WTC11 (cell line): ENCODE data around the gene EFCAB8. TPM values are rescaled to one million over a fixed set of nuclear protein-coding genes. Genes with fewer than 3 reads are reported as not detected.

Experiments
- ATAC-seq: fragments of 200-7000 bp; cut with Tn5 transposase; 2 replicates; pipeline ENCODE4 v1.10.0; 2021; ENCODE audit warnings: mild to moderate bottlenecking, moderate library complexity
- CTCF ChIA-PET: fragments of 300-600 bp; sonication (Branson Sonifier 250); formaldehyde crosslinking; loops from one replicate; lab custom pipeline; 2021; ENCODE audit warnings: antibody characterized with exemption; lab: Charles Lee
- POLR2A ChIA-PET: fragments of 350-600 bp; sonication (Branson Sonifier 250); formaldehyde crosslinking; loops from one replicate; lab custom pipeline; 2021; ENCODE audit warnings: antibody characterized with exemption; lab: Charles Lee
- DNase-seq: peaks from one replicate; pipeline ENCODE4 v3.0.0; 2021; ENCODE audit warnings: low spot score
- H3K27ac Mint-ChIP-seq: 2 replicates; pipeline ENCODE4 v1.8.0; 2021; ENCODE audit warnings: mixed read lengths
- H3K27me3 Mint-ChIP-seq: 2 replicates; pipeline ENCODE4 v1.8.0; 2021; ENCODE audit warnings: low read depth, mild to moderate bottlenecking, moderate library complexity, mixed read lengths
- H3K36me3 Mint-ChIP-seq: 2 replicates; pipeline ENCODE4 v1.8.0; 2021; ENCODE audit warnings: mixed read lengths
- H3K4me1 Mint-ChIP-seq: 2 replicates; pipeline ENCODE4 v1.8.0; 2022; ENCODE audit warnings: mixed read lengths
- H3K4me3 Mint-ChIP-seq: 2 replicates; pipeline ENCODE4 v1.8.0; 2021; ENCODE audit warnings: mild to moderate bottlenecking, moderate library complexity, mixed read lengths
- H3K9me3 Mint-ChIP-seq: 2 replicates; pipeline ENCODE4 v1.8.0; 2021; ENCODE audit warnings: mixed read lengths
- ESRRA ChIP-seq: sonication (generic); formaldehyde crosslinking; IDR thresholded peaks from 2 replicates; pipeline ENCODE4 v1.8.1; 2022; ENCODE audit warnings: mild to moderate bottlenecking, missing genetic modification reagents, borderline replicate concordance
- GRHL2 ChIP-seq: fragments of 250-450 bp; sonication (Bioruptor Pico); IDR thresholded peaks from 2 replicates; pipeline ENCODE4 v1.8.0; 2022; ENCODE audit warnings: mild to moderate bottlenecking, moderate library complexity; ENCODE audit not compliant: insufficient replicate concordance, severe bottlenecking
- GTF2I ChIP-seq: fragments of 250-450 bp; sonication (Bioruptor Pico); conservative IDR thresholded peaks from 2 replicates; pipeline ENCODE4 v1.4.0; 2021; ENCODE audit warnings: mild to moderate bottlenecking
- MYBL2 ChIP-seq: sonication (generic); formaldehyde crosslinking; IDR thresholded peaks from 2 replicates; pipeline ENCODE4 v1.8.1; 2023; ENCODE audit warnings: mild to moderate bottlenecking, moderate library complexity, missing genetic modification reagents
- SMAD4 ChIP-seq: sonication (generic); formaldehyde crosslinking; IDR thresholded peaks from 2 replicates; pipeline ENCODE4 v1.8.0; 2022; ENCODE audit warnings: mild to moderate bottlenecking, missing genetic modification reagents
- SOX15 ChIP-seq: fragments of 250-450 bp; sonication (Bioruptor Pico); IDR thresholded peaks from 2 replicates; pipeline ENCODE4 v1.9.0; 2021; ENCODE audit warnings: mild to moderate bottlenecking
- TEAD1 ChIP-seq: sonication (generic); formaldehyde crosslinking; IDR thresholded peaks from 2 replicates; pipeline ENCODE4 v1.8.0; 2022; ENCODE audit warnings: mild to moderate bottlenecking, missing genetic modification reagents
- TEAD4 ChIP-seq: sonication (generic); formaldehyde crosslinking; IDR thresholded peaks from 2 replicates; pipeline ENCODE4 v1.8.0; 2022; ENCODE audit warnings: mild to moderate bottlenecking, missing genetic modification reagents
- ZNF671 ChIP-seq: fragments of 250-450 bp; sonication (Bioruptor Pico); IDR thresholded peaks from 2 replicates; pipeline ENCODE4 v1.8.0; 2021; ENCODE audit warnings: mild to moderate bottlenecking
- total RNA-seq: library from RNA; stranded (reverse); gene quantifications from 3 replicates; pipeline ENCODE4 v1.2.3, GENCODE V29; 2021
- TF ChIP-seq, protein P1 (sequence below): sonication (generic); formaldehyde crosslinking; IDR thresholded peaks from 2 replicates; pipeline ENCODE4 v1.8.0; 2022; ENCODE audit warnings: mild to moderate bottlenecking, missing genetic modification reagents
- TF ChIP-seq, protein P2 (sequence below): fragments of 250-450 bp; sonication (Bioruptor Pico); conservative IDR thresholded peaks from 2 replicates; pipeline ENCODE4 v1.9.0; 2021; ENCODE audit warnings: mild to moderate bottlenecking
- TF ChIP-seq, protein P3 (sequence below): sonication (generic); formaldehyde crosslinking; IDR thresholded peaks from 2 replicates; pipeline ENCODE4 v1.8.0; 2022; ENCODE audit warnings: missing genetic modification reagents
- TF ChIP-seq, protein P4 (sequence below): sonication (generic); formaldehyde crosslinking; IDR thresholded peaks from 2 replicates; pipeline ENCODE4 v1.8.0; 2023; ENCODE audit warnings: mild to moderate bottlenecking, missing genetic modification reagents

EFCAB8 gene
- total RNA-seq, 1 experiment from 2014 or later: 0.17 TPM

DNA sequence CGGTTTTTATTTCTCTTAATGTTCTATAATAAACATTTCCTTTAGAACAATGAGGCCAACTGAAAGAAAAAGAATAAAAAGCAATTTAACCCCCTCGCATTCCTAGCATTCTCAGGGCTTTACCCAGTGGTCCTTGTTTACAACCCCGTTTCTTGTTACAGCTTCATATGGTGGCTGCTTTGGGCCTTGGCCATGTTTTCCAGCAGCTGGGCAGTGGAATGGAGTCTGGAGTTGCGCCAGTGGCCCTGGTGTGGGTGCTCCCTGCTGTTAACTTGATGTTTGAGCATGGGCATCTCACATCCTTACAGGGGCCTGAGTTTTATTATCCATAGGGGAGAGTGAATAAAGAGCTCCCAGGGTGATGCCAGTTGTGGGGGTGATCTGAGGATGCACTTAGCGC, 18.8 kb downstream of the EFCAB8 start:
- ChIA-PET CTCF (interaction anchor here (0.7 to 2.3 kb wide), 6 partner anchors 16 to 204 kb away, joined by 3 to 10 read pairs (median 3); partner anchors contain the start of gene C20orf203), POLR2A (no interaction called here)
- no peak for TF ChIP-seq MYBL2 (CRISPR knock-in tag)
- TF ChIP-seq GRHL2: no peak
- TF ChIP-seq, protein P1, sequence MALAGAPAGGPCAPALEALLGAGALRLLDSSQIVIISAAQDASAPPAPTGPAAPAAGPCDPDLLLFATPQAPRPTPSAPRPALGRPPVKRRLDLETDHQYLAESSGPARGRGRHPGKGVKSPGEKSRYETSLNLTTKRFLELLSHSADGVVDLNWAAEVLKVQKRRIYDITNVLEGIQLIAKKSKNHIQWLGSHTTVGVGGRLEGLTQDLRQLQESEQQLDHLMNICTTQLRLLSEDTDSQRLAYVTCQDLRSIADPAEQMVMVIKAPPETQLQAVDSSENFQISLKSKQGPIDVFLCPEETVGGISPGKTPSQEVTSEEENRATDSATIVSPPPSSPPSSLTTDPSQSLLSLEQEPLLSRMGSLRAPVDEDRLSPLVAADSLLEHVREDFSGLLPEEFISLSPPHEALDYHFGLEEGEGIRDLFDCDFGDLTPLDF (CRISPR knock-in tag): no peak
- TF ChIP-seq, protein P2, sequence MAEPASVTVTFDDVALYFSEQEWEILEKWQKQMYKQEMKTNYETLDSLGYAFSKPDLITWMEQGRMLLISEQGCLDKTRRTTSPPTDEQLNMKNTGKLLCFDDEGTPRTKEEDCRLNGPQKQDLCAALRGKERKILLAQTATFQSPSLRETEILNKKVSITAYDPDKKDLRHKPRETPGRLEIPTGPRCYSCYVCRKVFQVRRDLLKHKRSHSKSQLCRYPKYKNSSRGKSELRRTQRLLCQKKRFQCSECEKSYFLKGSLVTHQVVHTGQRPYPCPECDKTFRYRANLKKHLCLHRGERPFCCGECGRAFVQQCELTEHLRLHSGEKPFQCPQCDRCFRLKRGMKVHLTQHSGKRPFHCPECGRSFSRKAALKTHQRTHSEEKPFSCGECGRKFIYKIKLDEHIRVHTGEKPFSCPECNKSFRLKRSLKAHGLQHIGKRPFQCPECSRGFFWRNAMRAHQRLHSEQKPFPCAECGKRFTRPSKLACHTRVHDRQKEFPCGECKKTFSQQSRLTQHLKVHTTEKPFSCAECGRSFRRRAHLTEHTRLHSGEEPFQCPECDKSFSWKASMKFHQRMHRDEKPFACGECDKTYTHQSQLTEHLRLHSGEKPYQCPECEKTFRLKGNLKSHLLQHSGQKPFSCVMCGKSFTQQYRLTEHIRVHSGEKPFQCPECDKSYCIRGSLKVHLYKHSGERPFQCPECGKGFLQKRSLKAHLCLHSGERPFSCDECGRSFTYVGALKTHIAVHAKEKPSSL (CRISPR knock-in tag): no peak
- no peak for TF ChIP-seq SMAD4 (CRISPR knock-in tag)
- TF ChIP-seq, protein P3, sequence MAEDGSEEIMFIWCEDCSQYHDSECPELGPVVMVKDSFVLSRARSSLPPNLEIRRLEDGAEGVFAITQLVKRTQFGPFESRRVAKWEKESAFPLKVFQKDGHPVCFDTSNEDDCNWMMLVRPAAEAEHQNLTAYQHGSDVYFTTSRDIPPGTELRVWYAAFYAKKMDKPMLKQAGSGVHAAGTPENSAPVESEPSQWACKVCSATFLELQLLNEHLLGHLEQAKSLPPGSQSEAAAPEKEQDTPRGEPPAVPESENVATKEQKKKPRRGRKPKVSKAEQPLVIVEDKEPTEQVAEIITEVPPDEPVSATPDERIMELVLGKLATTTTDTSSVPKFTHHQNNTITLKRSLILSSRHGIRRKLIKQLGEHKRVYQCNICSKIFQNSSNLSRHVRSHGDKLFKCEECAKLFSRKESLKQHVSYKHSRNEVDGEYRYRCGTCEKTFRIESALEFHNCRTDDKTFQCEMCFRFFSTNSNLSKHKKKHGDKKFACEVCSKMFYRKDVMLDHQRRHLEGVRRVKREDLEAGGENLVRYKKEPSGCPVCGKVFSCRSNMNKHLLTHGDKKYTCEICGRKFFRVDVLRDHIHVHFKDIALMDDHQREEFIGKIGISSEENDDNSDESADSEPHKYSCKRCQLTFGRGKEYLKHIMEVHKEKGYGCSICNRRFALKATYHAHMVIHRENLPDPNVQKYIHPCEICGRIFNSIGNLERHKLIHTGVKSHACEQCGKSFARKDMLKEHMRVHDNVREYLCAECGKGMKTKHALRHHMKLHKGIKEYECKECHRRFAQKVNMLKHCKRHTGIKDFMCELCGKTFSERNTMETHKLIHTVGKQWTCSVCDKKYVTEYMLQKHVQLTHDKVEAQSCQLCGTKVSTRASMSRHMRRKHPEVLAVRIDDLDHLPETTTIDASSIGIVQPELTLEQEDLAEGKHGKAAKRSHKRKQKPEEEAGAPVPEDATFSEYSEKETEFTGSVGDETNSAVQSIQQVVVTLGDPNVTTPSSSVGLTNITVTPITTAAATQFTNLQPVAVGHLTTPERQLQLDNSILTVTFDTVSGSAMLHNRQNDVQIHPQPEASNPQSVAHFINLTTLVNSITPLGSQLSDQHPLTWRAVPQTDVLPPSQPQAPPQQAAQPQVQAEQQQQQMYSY (CRISPR knock-in tag): peak; percentile 83
- no peak for TF ChIP-seq SOX15 (CRISPR knock-in tag)
- TF ChIP-seq TEAD4 (CRISPR knock-in tag): no peak
- peak; percentile 75 for ATAC-seq
- Mint-ChIP-seq H3K36me3 (no peaks in the 10 kb centered on the region), H3K4me3 (no peak overlapping the region), H3K4me1 (peaks cover 5% of the 10 kb centered on the region; the same call in 1 of the 2 replicates), H3K9me3 (no peaks in the 10 kb centered on the region), H3K27me3 (no peaks in the 10 kb centered on the region), H3K27ac (peak overlapping the region; percentile 84; the same call in 1 of the 2 replicates)
- DNase-seq: no peak

DNA sequence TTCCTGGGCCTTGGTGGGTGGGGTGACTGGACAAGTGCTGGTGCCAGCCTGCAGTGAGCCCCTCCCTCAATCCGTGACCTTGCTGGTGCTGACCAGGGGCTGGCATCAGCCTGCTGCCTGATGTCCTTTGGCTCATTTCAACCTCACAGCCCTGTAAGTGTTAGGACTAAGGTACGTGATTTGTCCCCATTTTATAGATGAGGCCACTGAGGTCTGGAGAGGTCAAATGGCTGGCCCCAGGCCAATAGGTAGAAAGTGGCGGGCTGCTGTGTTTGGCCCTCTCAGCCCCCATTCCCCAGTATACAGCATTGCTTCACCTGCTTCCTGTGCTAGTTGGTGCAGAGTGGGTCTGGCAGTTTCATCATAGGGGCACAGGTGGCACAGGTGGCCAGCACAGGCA, 20.1 kb downstream of the EFCAB8 start:
- peaks cover 5% of the 10 kb centered on the region; the same call in 1 of the 2 replicates for H3K4me1 Mint-ChIP-seq
- H3K9me3 Mint-ChIP-seq: no peaks in the 10 kb centered on the region
- H3K36me3 Mint-ChIP-seq: no peaks in the 10 kb centered on the region
- ATAC-seq: no peak
- POLR2A ChIA-PET: no interaction called here
- 0 out of 2 replicates have a peak overlapping the region, but pooled peaks have one; percentile 60 for H3K27ac Mint-ChIP-seq
- TF ChIP-seq, protein P4, sequence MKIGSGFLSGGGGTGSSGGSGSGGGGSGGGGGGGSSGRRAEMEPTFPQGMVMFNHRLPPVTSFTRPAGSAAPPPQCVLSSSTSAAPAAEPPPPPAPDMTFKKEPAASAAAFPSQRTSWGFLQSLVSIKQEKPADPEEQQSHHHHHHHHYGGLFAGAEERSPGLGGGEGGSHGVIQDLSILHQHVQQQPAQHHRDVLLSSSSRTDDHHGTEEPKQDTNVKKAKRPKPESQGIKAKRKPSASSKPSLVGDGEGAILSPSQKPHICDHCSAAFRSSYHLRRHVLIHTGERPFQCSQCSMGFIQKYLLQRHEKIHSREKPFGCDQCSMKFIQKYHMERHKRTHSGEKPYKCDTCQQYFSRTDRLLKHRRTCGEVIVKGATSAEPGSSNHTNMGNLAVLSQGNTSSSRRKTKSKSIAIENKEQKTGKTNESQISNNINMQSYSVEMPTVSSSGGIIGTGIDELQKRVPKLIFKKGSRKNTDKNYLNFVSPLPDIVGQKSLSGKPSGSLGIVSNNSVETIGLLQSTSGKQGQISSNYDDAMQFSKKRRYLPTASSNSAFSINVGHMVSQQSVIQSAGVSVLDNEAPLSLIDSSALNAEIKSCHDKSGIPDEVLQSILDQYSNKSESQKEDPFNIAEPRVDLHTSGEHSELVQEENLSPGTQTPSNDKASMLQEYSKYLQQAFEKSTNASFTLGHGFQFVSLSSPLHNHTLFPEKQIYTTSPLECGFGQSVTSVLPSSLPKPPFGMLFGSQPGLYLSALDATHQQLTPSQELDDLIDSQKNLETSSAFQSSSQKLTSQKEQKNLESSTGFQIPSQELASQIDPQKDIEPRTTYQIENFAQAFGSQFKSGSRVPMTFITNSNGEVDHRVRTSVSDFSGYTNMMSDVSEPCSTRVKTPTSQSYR: no peak
- no peak for TF ChIP-seq TEAD1
- no peak for TF ChIP-seq ESRRA (CRISPR knock-in tag)
- no peak for TF ChIP-seq GTF2I (CRISPR knock-in tag)
- no peak for TF ChIP-seq ZNF671 (CRISPR knock-in tag)
- TF ChIP-seq, all 79 proteins: peak for 0
- Mint-ChIP-seq H3K4me3 (no peak overlapping the region), H3K27me3 (no peaks in the 10 kb centered on the region)
- CTCF ChIA-PET: no interaction called here
- DNase-seq: no peak
